ENCODE results near the gene KRT14.
"Not testable (repeated sequence)": the region's sequence is repeated elsewhere in the genome, so short reads cannot be mapped to it uniquely, and the experiment has no call there.

Gene KRT14

DNA sequence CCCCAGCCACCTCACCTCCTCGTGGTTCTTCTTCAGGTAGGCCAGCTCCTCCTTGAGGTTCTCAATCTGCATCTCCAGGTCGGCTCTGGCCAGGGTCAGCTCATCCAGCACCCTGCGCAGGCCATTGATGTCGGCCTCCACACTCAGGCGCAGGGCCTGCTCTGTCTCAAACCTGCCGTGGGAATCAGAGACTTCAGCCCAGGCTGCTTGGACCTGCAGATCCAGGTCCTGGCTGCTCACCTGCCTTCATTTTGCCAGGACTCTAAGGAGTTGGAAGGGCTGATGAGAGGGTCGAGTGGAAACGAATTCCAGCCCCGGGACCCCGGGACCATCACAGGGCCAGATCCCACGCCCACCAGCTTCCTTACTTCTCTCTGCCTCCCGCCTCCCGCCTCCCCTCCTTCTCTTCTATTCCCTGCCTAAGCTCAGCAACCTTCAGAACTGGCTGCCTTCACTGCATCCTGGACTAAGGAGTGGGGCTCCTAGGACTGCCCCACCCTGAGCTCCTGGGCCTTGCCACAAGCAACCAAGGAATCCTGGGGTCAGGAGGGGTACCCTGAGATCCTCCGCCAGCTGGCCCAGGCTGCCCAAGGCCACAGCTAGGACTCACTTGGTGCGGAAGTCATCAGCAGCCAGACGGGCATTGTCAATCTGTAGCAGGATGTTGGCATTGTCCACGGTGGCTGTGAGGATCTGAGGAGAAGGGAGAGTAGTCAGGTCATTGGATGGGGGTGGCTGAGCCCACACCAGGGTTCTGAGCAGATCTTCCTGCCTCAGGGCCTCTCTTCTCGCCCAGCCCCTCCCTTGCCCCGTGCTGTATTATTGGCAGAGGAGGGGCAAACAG is 35.9 kb upstream of the KRT14 start:
- not testable (repeated sequence) for DNase-seq (ENCODE audit: low read depth)

DNA sequence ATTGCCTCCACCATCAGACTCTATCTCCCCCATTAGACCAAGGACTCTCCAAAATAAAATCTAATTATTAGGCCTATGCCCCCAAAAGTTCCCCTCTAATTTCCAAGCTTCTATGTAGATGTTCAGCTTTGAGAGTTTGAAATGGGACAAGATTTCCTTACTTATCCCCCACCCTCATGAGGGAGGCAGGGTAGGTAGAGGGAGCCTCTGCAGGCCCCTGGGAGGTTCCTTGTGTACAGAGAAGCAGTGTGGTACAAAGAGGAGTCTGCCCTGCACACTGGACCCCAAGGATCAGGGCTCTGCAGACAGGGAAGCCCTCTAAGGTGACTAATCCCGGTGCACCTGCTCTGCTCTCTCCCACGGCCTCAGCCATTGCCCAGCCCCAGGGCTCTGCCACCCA is 35.2 kb upstream of the KRT14 start:
- no peak for DNase-seq (ENCODE audit: low read depth)

GRCh38 chr17:41621435-41621817 is 34.7 kb upstream of the KRT14 start:
- not testable (repeated sequence) for DNase-seq (ENCODE audit: low read depth)

GRCh38 chr17:41620583-41621434 is 34.1 kb upstream of the KRT14 start:
- DNase-seq (ENCODE audit: low read depth), result no peak

GRCh38 chr17:41619927-41620582 is 33.4 kb upstream of the KRT14 start:
- DNase-seq (ENCODE audit: low read depth), result not testable (repeated sequence)

- DNase-seq (ENCODE audit: low read depth), result no peak
Observed at GRCh38 chr17:41619036-41619926, 32.6 kb upstream of the KRT14 start.

DNA sequence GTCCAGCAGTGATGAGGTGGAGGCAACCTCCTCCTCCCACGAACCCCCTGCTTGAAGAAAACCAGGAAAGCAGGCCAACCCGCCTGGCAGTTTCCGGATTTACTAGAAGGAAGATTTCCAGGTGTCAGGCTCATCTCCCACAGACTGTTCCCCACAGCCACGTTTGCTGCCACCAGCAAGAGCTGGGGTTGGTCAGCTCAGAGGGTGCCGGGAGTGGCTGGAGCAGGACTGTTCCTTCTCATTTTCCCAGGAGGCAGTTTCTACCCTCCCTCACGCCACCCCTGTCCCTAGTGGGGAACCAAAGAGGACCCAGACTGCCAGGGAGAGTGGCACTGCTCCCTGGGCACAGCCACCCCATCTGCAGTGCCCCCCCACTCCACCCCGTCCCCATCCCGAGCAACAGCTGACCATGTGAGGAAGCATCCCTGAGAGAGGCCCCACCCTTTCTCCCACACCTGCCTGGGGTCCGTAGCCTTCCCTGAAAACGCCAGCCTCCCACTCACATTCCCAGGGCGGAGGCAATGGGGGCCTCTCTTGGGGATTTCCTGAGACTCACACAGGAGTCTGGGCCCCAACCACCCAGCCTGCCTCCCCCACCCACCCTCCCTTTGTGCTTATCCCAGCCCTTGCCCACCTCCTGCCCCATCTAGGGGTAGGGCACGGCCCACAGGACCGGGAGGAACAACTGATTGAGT is 31.8 kb upstream of the KRT14 start:
- DNase-seq (ENCODE audit: low read depth), result no peak

DNA sequence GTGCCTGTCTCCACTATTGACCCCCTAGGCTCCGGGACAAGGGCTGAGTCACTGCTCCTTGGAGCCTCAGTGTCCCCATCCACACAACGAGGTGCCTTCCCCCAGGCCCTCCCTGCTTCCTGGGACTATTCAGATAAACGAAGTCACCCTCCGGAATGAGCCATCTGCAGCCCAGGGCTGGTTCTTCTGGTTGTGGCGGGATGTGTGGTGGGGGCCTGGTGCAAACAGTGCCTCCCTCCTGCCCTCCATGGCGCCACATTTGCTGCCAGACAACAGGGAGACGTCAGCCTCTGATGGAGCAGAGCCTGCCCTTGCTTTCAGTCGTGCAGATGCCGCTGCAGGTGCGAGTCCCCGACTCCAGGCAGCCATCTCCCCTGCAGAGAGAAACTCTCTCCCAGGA is 31.0 kb upstream of the KRT14 start:
- no peak for DNase-seq (ENCODE audit: low read depth)

DNA sequence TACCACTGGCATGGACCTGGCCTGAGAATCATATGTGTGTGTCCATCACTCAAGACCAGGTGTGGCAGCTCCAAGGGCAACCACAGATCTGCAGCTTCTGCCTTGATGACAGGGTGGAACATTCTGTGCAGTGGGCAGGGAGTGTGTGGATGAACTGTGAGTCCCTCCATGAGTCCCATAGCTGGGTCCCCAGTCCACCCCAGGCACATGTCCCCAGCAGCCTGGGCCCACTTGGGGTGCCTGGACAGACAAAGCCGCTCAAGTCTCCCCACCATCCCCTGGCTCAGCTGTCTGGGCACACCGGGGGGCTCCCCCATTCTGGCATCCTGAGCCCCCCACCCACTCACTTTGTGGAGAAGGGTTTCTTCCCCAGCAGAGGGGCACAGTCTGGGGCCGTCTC is 30.4 kb upstream of the KRT14 start:
- no peak for DNase-seq (ENCODE audit: low read depth)

DNA sequence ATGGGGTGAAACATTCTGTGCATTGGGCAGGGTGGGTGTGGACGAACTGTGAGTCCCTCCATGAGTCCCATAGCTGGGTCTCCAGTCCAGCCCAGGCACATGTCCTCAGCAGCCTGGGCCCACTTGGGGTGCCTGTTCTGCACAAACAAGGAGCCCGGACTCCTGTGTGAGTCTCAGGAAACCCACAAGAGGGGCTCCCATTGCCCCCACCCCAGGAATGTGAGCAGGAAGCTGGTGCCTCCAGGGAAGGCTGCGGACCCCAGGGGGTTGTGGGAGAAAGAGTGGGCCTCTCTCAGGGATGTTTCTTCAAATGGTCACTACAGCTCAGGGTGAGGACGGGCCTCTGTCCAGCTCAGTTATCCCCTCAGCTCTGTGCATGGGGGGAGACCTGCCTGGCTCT is 29.8 kb upstream of the KRT14 start:
- DNase-seq (ENCODE audit: low read depth), result not testable (repeated sequence)

DNA sequence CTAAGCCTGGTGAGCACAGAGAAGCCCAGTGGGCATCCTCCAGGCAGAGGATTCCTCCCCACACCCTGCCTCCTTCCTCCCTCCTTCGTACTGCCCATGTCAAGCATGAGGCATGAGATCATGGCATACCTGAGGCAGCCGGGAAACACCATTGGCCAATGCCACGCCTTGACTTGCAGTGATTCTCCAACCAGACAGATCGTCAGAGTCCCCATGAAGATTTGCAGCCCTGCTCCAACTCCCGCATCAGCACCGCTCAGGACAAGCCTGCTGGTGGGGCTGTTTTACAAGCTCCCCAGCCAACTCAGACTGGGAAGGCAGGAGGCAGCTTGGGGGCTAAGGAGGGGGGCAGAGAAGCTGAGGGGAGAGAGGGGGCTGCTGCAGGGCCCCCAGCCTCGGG is 28.8 kb upstream of the KRT14 start:
- no peak for DNase-seq (ENCODE audit: low read depth)

GRCh38 chr17:41614767-41615166 is 28.1 kb upstream of the KRT14 start:
- not testable (repeated sequence) for DNase-seq (ENCODE audit: low read depth)

GRCh38 chr17:41614098-41614497 is 27.4 kb upstream of the KRT14 start:
- no peak for DNase-seq (ENCODE audit: low read depth)

DNA sequence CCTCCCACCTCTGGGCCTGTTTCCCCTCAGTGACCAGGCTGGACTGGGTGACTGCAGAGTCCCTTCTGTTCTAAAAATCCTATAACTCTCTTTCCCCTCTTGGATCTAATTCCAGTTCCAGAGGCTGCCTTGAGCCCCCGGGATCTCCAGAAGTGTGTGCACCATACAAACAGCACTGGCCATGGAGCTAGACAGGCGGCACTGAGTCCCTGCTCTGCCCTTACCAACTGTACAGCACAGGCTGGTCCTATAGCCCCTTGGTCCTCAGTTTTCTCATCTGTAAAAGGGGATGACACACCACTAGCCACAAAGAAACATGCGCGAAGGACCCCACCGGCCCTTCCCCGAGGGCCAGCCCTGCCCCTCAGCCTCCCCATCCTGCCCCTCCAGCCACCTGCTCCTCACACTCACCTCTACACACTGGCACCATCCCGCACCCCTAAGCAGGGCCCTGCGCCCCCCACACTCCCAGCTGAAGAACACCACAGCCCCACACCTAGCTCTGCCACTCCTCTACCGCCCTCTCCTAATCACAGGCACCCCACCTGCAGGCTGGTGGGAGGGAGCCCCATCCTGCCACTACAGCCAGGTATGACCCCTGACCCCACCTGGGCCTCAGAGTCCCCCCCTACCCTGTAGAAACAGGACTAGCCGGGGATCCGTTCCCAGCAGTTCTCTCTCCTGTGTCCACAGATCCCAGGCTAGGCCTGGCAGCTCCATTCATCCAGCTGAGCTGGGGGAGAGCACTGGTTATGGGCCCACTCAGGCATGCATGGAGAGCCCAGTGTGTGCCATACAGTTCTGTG is 26.8 kb upstream of the KRT14 start:
- no peak for DNase-seq (ENCODE audit: low read depth)

DNA sequence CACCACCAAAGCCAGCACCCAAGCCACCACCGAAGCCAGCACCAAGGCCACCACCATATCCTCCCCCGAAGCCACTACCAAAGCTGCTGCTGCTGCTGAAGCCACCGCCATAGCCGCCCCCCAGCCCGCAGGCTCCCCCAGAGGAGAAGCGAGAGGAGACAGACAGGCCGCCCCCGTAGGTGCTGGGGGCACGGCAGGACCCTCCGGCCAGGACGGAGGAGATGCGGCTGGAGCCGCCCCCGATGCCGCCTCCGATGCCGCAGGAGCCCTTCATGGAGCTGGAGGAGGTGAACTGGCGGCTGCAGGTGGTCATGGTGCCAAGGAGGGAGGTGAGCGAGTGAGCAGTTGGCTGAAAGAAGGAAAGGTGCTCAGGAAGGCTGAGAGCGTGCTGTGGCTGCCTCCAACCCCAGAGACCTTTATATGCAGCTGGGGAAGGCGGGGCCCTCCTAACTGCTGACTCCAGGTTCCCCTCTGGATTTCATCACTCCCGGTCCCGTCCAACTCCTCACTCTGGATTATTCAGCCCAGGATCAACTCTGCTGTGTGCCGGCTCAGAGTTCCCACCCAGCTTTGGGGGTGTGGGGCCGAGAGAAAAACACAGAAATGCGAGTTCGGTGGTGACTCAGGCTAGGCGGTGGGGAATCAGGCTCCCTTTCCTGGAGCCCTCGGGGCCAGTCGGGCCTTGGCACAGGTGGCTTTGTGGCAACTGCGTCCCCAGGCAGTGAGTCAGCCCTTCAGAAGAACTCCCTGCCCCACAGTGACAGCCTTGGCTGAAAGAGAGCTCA is 25.9 kb upstream of the KRT14 start, which contains the start of gene KRT16:
Gene KRT16 (minus strand): TSS at position 392 of the 785 bp plus-strand sequence. CDS start 79 bp downstream, at position 313.
- not testable (repeated sequence) for DNase-seq (ENCODE audit: low read depth)

GRCh38 chr17:41610965-41611640 is 24.4 kb upstream of the KRT14 start:
- DNase-seq (ENCODE audit: low read depth), result no peak

- DNase-seq (ENCODE audit: low read depth), result not testable (repeated sequence)
Observed at GRCh38 chr17:41610061-41610517, 23.4 kb upstream of the KRT14 start.

DNA sequence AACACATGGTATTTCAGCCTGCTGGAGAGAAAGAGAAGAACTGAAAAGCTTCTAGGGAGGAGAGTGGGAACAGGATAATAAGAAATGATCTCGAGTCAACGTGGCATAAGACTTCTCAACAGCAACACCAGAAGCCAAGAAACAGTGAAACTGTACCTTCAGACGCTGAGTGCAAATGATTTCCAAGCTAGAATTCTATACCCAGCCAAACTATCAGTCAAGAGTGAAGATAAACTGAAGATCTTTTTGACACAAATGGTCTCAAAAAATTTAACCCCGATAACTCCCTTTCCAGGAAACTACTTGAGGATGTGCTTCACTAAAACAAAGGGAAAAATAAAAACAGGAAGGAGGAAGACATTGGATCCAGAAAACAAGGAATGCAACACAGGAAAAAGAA is 20.2 kb upstream of the KRT14 start:
- DNase-seq (ENCODE audit: low read depth), result not testable (repeated sequence)

All from stimulated activated CD8-positive, alpha-beta memory T cell treated with anti-CD3 and anti-CD28 coated beads, Interleukin-4, amount 100 ng/mL, for 24 hours (primary cell).